ENCODE results near the gene PBX1.
"Not testable (repeated sequence)": the region's sequence is repeated elsewhere in the genome, so short reads cannot be mapped to it uniquely, and the experiment has no call there.

PBX1 gene

GRCh38 chr1:164601399-164602100, 42.6 kb downstream of the PBX1 start:
- Histone ChIP-seq H3K4me1 (ENCODE audit: low read length) (peaks cover 22% of the 10 kb centered on the region), H4K20me1 (ENCODE audit: insufficient read depth, low read length) (no peaks in the 10 kb centered on the region), H3K4me3 (ENCODE audit: low read length) (peak overlapping the region; percentile 46), H3K27ac (ENCODE audit: low read length) (peak overlapping the region; percentile 70), H3K9me3 (replicated peaks; ENCODE audit: insufficient read depth, low read length) (no peaks in the 10 kb centered on the region), H3K9ac (ENCODE audit: low read length) (peak overlapping the region; percentile 55; the same call in 1 of the 2 replicates), H3K4me2 (ENCODE audit: low read depth, low read length) (peak overlapping the region; percentile 71), H3F3A (ENCODE audit: insufficient read depth, low read length) (peaks cover 18% of the 10 kb centered on the region), H3K36me3 (replicated peaks; ENCODE audit: insufficient read depth, low read length) (no peaks in the 10 kb centered on the region), H3K9me2 (replicated peaks; ENCODE audit: insufficient read depth, low read length) (no peaks in the 10 kb centered on the region), H3K27me3 (replicated peaks; ENCODE audit: insufficient read depth, low read length) (no peaks in the 10 kb centered on the region), H2AFZ (ENCODE audit: low read length) (peak overlapping the region; percentile 61), H3K79me2 (ENCODE audit: low read length) (peaks cover 3% of the 10 kb centered on the region; the same call in 1 of the 2 replicates)
- no peak for TF ChIP-seq EZH2 (optimal IDR thresholded peaks at IDR 0.05; ENCODE audit: low read depth, low read length)
- TF ChIP-seq CTCF (IDR thresholded peaks at IDR 0.05; ENCODE audit: low read length): no peak
- TF ChIP-seq EZH2phosphoT487 (IDR thresholded peaks at IDR 0.05; ENCODE audit: low read length): no peak
- no peak for DNase-seq

GRCh38 chr1:164602101-164602422, 43.1 kb downstream of the PBX1 start:
- H3K9ac ChIP-seq (ENCODE audit: low read length): peak overlapping the region; percentile 55; the same call in 1 of the 2 replicates
- H3K9me2 ChIP-seq (replicated peaks; ENCODE audit: insufficient read depth, low read length): no peaks in the 10 kb centered on the region
- peak overlapping the region; percentile 70 for H3K27ac ChIP-seq (ENCODE audit: low read length)
- no peaks in the 10 kb centered on the region for H3K36me3 ChIP-seq (replicated peaks; ENCODE audit: insufficient read depth, low read length)
- H3K4me2 ChIP-seq (ENCODE audit: low read depth, low read length): peak overlapping the region; percentile 71
- H4K20me1 ChIP-seq (ENCODE audit: insufficient read depth, low read length): no peaks in the 10 kb centered on the region
- no peaks in the 10 kb centered on the region for H3K9me3 ChIP-seq (replicated peaks; ENCODE audit: insufficient read depth, low read length)
- H3F3A ChIP-seq (ENCODE audit: insufficient read depth, low read length): peaks cover 18% of the 10 kb centered on the region
- peak overlapping the region; percentile 61 for H2AFZ ChIP-seq (ENCODE audit: low read length)
- no peak for TF ChIP-seq CTCF (IDR thresholded peaks at IDR 0.05; ENCODE audit: low read length)
- no peak for TF ChIP-seq EZH2phosphoT487 (IDR thresholded peaks at IDR 0.05; ENCODE audit: low read length)
- TF ChIP-seq EZH2 (optimal IDR thresholded peaks at IDR 0.05; ENCODE audit: low read depth, low read length): no peak
- H3K79me2 ChIP-seq (ENCODE audit: low read length): peaks cover 3% of the 10 kb centered on the region; the same call in 1 of the 2 replicates
- H3K4me1 ChIP-seq (ENCODE audit: low read length): peaks cover 22% of the 10 kb centered on the region
- H3K27me3 ChIP-seq (replicated peaks; ENCODE audit: insufficient read depth, low read length): no peaks in the 10 kb centered on the region
- peak; percentile 86 for DNase-seq
- H3K4me3 ChIP-seq (ENCODE audit: low read length): peak overlapping the region; percentile 46

GRCh38 chr1:164602480-164603093, 43.6 kb downstream of the PBX1 start:
- Histone ChIP-seq H3K4me3 (ENCODE audit: low read length) (peak overlapping the region; percentile 46), H3K4me2 (ENCODE audit: low read depth, low read length) (peak overlapping the region; percentile 71), H4K20me1 (ENCODE audit: insufficient read depth, low read length) (no peaks in the 10 kb centered on the region), H2AFZ (ENCODE audit: low read length) (peak overlapping the region; percentile 61), H3K27me3 (replicated peaks; ENCODE audit: insufficient read depth, low read length) (no peaks in the 10 kb centered on the region), H3K27ac (ENCODE audit: low read length) (peak overlapping the region; percentile 70), H3K36me3 (replicated peaks; ENCODE audit: insufficient read depth, low read length) (no peaks in the 10 kb centered on the region), H3K9me3 (replicated peaks; ENCODE audit: insufficient read depth, low read length) (no peaks in the 10 kb centered on the region), H3F3A (ENCODE audit: insufficient read depth, low read length) (peaks cover 18% of the 10 kb centered on the region), H3K79me2 (ENCODE audit: low read length) (peaks cover 3% of the 10 kb centered on the region; the same call in 1 of the 2 replicates), H3K9ac (ENCODE audit: low read length) (peak overlapping the region; percentile 55), H3K4me1 (ENCODE audit: low read length) (peaks cover 22% of the 10 kb centered on the region), H3K9me2 (replicated peaks; ENCODE audit: insufficient read depth, low read length) (no peaks in the 10 kb centered on the region)
- TF ChIP-seq CTCF (IDR thresholded peaks at IDR 0.05; ENCODE audit: low read length) (peak; percentile 36), EZH2phosphoT487 (IDR thresholded peaks at IDR 0.05; ENCODE audit: low read length) (no peak)
- DNase-seq: peak; percentile 57

GRCh38 chr1:164603805-164604204, 44.8 kb downstream of the PBX1 start:
- Histone ChIP-seq H3K4me1 (ENCODE audit: low read length) (peaks cover 22% of the 10 kb centered on the region), H3F3A (ENCODE audit: insufficient read depth, low read length) (peaks cover 18% of the 10 kb centered on the region)
- not testable (repeated sequence) for H3K79me2 ChIP-seq (ENCODE audit: low read length)

More at GRCh38 chr1:164603805-164604204, 44.8 kb downstream of the PBX1 start:
- H3K36me3 ChIP-seq (replicated peaks; ENCODE audit: insufficient read depth, low read length); H4K20me1 ChIP-seq (ENCODE audit: insufficient read depth, low read length); H3K9ac ChIP-seq (ENCODE audit: low read length); H3K9me3 ChIP-seq (replicated peaks; ENCODE audit: insufficient read depth, low read length); H3K9me2 ChIP-seq (replicated peaks; ENCODE audit: insufficient read depth, low read length); H2AFZ ChIP-seq (ENCODE audit: low read length); H3K4me3 ChIP-seq (ENCODE audit: low read length); H3K4me2 ChIP-seq (ENCODE audit: low read depth, low read length); DNase-seq; H3K27me3 ChIP-seq (replicated peaks; ENCODE audit: insufficient read depth, low read length); H3K27ac ChIP-seq (ENCODE audit: low read length): not testable (repeated sequence)
